ENCODE results near the gene DHDH. TPM values are rescaled to one million over a fixed set of nuclear protein-coding genes. Genes with fewer than 3 reads are reported as not detected.
"Not testable (repeated sequence)": the region's sequence is repeated elsewhere in the genome, so short reads cannot be mapped to it uniquely, and the experiment has no call there.

The DHDH gene
- total RNA-seq = 2.3 to 3.5 TPM (median 3.2 TPM) in 3 replicates

DNA sequence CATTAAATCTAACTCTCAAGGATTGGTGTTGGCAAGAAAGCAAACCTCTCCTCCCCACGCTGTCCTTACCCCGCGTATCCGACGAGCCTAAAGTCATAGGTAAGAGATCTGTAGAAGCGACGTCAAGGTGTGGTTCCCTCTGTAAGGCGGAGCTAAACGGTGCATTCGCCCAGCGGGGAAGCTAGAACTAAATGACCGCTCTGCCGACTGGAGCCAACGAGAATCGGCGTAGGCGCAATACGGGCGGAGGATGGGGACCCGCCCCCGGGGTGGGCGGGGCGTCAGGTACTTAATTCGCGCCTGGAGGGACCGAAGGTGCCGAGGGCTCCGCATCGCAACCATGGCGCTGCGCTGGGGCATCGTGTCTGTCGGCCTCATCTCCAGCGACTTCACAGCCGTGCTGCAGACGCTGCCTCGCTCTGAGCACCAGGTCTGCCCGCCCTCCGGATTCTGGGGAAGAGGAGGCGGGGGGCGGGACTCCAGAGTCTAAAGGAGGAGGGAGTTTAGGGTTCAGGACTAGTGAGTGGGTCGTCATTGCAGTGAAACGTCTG lies at the start of gene DHDH:
TSS of gene DHDH (plus strand) at position 318 of the 551 bp plus-strand sequence. CDS start at position 341, 23 bp downstream.
- Mint-ChIP-seq H3K36me3 (peaks cover 3% of the 10 kb centered on the region), H3K9me3 (no peaks in the 10 kb centered on the region), H3K27me3 (ENCODE audit: low read depth) (peaks cover 5% of the 10 kb centered on the region), H3K27ac (peak within 1 kb of the TSS; percentile 90), H3K4me1 (peaks cover 18% of the 10 kb centered on the region), H3K4me3 (peak within 1 kb of the TSS; percentile 82)
- peak; percentile 61 to 84 for DNase-seq (ENCODE audit: low spot score in 2 of 2, unreplicated experiment in 2 of 2)
- TF ChIP-seq, protein P1, sequence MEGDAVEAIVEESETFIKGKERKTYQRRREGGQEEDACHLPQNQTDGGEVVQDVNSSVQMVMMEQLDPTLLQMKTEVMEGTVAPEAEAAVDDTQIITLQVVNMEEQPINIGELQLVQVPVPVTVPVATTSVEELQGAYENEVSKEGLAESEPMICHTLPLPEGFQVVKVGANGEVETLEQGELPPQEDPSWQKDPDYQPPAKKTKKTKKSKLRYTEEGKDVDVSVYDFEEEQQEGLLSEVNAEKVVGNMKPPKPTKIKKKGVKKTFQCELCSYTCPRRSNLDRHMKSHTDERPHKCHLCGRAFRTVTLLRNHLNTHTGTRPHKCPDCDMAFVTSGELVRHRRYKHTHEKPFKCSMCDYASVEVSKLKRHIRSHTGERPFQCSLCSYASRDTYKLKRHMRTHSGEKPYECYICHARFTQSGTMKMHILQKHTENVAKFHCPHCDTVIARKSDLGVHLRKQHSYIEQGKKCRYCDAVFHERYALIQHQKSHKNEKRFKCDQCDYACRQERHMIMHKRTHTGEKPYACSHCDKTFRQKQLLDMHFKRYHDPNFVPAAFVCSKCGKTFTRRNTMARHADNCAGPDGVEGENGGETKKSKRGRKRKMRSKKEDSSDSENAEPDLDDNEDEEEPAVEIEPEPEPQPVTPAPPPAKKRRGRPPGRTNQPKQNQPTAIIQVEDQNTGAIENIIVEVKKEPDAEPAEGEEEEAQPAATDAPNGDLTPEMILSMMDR (IDR thresholded peaks at IDR 0.05; ENCODE audit: unreplicated experiment) = no peak

DNA sequence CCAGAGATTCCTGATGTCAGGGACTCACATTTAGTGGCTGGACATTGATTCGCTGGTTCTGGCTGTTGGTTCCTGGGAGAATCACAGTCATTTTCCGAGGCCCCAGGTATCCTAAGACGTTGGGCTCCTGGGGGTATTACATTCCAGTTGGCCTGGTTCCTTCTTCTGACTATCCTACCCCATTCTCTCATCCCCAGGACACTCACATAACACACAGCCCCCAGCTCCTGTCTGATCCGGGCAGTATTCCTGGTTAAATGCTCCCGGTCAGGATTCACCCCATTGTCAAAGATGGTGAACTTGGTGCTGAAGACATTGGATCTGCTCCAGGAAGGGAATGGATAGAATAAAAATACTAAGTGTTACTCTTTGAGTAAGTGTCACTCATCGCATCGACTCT lies 49.8 kb upstream of the DHDH start:
- peaks cover under 1% of the 10 kb centered on the region for H3K36me3 Mint-ChIP-seq
- TF ChIP-seq, protein P1 (IDR thresholded peaks at IDR 0.05; ENCODE audit: unreplicated experiment) = no peak
- no peak overlapping the region for H3K27ac Mint-ChIP-seq
- no peak for DNase-seq (ENCODE audit: low spot score in 2 of 2, unreplicated experiment in 2 of 2)
- H3K27me3 Mint-ChIP-seq (ENCODE audit: low read depth) = no peaks in the 10 kb centered on the region
- peaks cover 17% of the 10 kb centered on the region for H3K9me3 Mint-ChIP-seq
- no peaks in the 10 kb centered on the region for H3K4me1 Mint-ChIP-seq
- no peak overlapping the region for H3K4me3 Mint-ChIP-seq

DNA sequence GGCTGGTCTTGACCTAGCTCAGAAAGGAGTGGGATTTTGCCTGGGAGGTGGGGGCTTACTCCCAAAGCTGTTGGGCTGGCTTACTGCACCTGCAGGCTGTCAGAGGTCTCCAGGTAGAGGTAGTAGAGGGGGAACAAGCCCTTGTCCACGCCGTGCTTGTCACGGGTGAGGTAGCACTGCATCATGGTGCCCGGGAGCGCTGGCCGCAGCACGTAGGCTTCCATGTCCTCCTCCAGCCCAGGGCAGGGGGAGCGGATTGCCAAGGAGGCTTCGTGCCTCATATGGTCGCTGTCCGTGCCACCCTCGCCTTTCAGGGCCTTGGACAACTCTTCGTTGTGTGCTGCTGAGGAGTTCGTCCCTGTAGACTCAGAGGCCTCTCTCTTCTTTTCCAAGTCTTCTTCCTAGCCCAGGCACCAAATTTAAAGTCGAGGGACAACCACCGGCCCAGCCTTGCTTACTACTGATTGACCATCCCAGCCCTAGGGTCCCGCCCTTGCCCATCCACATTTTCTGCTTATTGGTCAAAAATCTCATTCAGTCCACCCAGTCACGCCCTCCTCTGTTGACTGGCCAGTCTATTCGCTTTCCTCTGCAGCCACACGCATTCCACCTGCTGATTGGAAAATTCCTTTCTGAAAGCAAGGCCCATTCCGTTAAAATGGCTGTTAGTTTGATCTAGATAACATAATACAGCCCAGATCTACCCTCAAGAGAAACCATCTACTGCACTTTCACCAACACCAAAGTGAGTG lies 45.5 kb upstream of the DHDH start:
- DNase-seq (ENCODE audit: low spot score in 2 of 2, unreplicated experiment in 2 of 2) = no peak
- TF ChIP-seq, protein P1 (IDR thresholded peaks at IDR 0.05; ENCODE audit: unreplicated experiment) = no peak
- no peak overlapping the region for H3K4me3 Mint-ChIP-seq
- peaks cover 9% of the 10 kb centered on the region for H3K9me3 Mint-ChIP-seq
- no peak overlapping the region for H3K27ac Mint-ChIP-seq
- peaks cover 9% of the 10 kb centered on the region for H3K4me1 Mint-ChIP-seq
- H3K36me3 Mint-ChIP-seq = no peaks in the 10 kb centered on the region
- H3K27me3 Mint-ChIP-seq (ENCODE audit: low read depth) = no peaks in the 10 kb centered on the region

DNA sequence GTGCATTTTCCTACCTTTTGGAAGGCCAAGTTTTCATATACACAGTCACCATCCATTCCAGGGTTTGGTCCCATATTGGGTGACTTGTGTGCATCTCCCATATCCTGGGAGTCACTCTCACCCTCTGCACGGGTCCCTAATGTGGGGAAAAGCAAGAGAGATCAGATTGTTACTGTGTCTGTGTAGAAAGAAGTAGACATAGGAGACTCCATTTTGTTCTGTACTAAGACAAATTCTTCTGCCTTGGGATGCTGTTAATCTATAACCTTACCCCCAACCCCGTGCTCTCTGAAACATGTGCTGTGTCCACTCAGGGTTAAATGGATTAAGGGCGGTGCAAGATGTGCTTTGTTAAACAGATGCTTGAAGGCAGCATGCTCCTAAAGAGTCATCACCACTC lies 44.0 kb upstream of the DHDH start:
- not testable (repeated sequence) for H3K9me3 Mint-ChIP-seq; H3K36me3 Mint-ChIP-seq; H3K4me1 Mint-ChIP-seq; DNase-seq (ENCODE audit: low spot score in 2 of 2, unreplicated experiment in 2 of 2); H3K27me3 Mint-ChIP-seq (ENCODE audit: low read depth); H3K27ac Mint-ChIP-seq; H3K4me3 Mint-ChIP-seq

DNA sequence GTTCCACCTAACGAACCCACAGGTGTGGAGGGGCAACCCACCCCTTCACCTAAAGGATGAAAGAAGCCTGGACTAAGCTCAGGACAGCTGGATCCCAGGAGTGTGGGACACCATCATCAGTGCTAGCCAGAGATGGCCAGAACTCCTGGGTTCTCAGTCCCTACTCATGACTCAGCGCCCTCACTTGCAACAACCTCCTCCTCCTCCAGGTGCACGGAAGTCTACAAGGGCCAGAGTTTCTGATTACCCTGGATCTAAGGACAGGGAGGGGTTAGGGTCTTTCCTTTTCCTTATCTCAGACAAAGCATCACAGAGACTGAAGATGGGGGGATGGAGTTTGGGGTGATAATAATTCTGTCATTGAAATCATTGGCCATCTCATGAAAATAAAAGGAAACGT lies 42.9 kb upstream of the DHDH start:
- TF ChIP-seq, protein P1 (IDR thresholded peaks at IDR 0.05; ENCODE audit: unreplicated experiment) = no peak
- Mint-ChIP-seq H3K27me3 (ENCODE audit: low read depth) (no peaks in the 10 kb centered on the region), H3K4me1 (peaks cover 9% of the 10 kb centered on the region), H3K9me3 (no peaks in the 10 kb centered on the region), H3K4me3 (no peak overlapping the region), H3K36me3 (no peaks in the 10 kb centered on the region), H3K27ac (no peak overlapping the region)
- DNase-seq (ENCODE audit: low spot score in 2 of 2, unreplicated experiment in 2 of 2) = no peak

DNA sequence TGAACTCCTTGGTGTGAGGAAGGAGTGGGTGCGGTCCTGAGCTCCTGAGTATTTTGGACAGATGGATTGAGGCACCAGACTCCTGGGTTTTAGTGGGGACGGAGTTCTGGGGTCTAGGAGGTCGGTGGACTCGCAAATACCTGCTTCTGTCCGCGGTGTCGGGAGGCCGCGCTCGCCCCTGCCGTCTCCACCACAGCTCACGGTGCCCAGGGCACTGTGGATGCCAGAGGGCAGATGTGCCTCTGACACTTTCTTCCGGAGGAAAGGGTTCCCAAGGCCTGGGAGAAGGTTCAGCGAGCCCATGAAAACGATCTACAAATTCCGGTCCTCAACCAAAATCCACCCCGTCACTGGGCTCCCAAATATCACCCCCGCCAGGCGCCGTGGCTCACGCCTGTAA lies 38.3 kb upstream of the DHDH start:
- no peak overlapping the region for H3K27ac Mint-ChIP-seq
- TF ChIP-seq, protein P1 (IDR thresholded peaks at IDR 0.05; ENCODE audit: unreplicated experiment) = no peak
- no peaks in the 10 kb centered on the region for H3K36me3 Mint-ChIP-seq
- H3K4me1 Mint-ChIP-seq = peaks cover 21% of the 10 kb centered on the region
- DNase-seq (ENCODE audit: low spot score in 2 of 2, unreplicated experiment in 2 of 2) = no peak
- no peak overlapping the region for H3K4me3 Mint-ChIP-seq
- no peaks in the 10 kb centered on the region for H3K9me3 Mint-ChIP-seq
- H3K27me3 Mint-ChIP-seq (ENCODE audit: low read depth) = no peaks in the 10 kb centered on the region
